Thyroid gland (tissue), 4 donors: ENCODE data around the gene EXOSC9. TPM values are rescaled to one million over a fixed set of nuclear protein-coding genes. Genes with fewer than 3 reads are reported as not detected.

Source experiments
- DNase-seq, 2 donors: peaks; one replicate each; pipeline ENCODE4 v3.0.0-alpha.2; 2019
- H3K27ac ChIP-seq, 3 donors: fragments of 200-600 bp; sonication (generic); 1 replicate in 2 of 3; 2 replicates in 1 of 3; pipeline ENCODE4 v1.5.1; 2016 to 2019; ENCODE audit warnings: mild to moderate bottlenecking in 1 of 3, moderate library complexity in 1 of 3
- H3K27me3 ChIP-seq: fragments of 200-600 bp; sonication (generic); one replicate; pipeline ENCODE4 v1.5.1; 2019
- H3K36me3 ChIP-seq, 2 donors: fragments of 200-600 bp; sonication (generic); one replicate each; pipeline ENCODE4 v1.5.1; 2016 to 2019
- H3K4me1 ChIP-seq, 2 donors: fragments of 200-600 bp; sonication (generic); one replicate each; pipeline ENCODE4 v1.5.1; 2017 to 2019
- H3K4me3 ChIP-seq, 3 donors: fragments of 200-600 bp; sonication (generic); replicated peaks in 1 of 3; 1 replicate in 2 of 3; 2 replicates in 1 of 3; pipeline ENCODE4 v1.5.1; 2016; ENCODE audit warnings: mild to moderate bottlenecking in 1 of 3
- H3K9me3 ChIP-seq: fragments of 200-600 bp; sonication (generic); one replicate; pipeline ENCODE4 v1.5.1; 2017
- CTCF ChIP-seq, 6 experiments: fragments of 200-600 bp in 3 of 6; fragments of 450-650 bp in 3 of 6; sonication (generic) in 3 of 6; IDR thresholded peaks; one replicate each; pipeline ENCODE4 v1.5.1; 2016 to 2019; ENCODE audit warnings: antibody characterized with exemption in 6 of 6, mild to moderate bottlenecking in 2 of 6, inconsistent platforms in 1 of 6, moderate library complexity in 1 of 6
- POLR2A ChIP-seq, 2 donors: fragments of 450-650 bp; IDR thresholded peaks; one replicate each; pipeline ENCODE4 v1.6.1; 2017; ENCODE audit warnings: antibody characterized with exemption in 2 of 2, mild to moderate bottlenecking in 2 of 2, moderate library complexity in 1 of 2
- WGBS, 2 donors: methylation state at CpG; one replicate each; pipeline ENCODE4 v1.1.5; 2017; 5-methylcytosine and 5-hydroxymethylcytosine counted together
- intact Hi-C: fragments of 100-400 bp; cut with DNase I; formaldehyde crosslinking; loops from one replicate; pipeline ENCODE4 v1.15.1; 2023
- total RNA-seq, 4 donors: library from RNA; depleted of rRNA; stranded (reverse); fragments of >200 nt; gene quantifications; one replicate each; pipeline ENCODE4 v1.2.3, GENCODE V29; 2016

EXOSC9 gene
- total RNA-seq, 4 donors from 2014 or later, result 9.6 to 21.0 (median 15.6) TPM

GRCh38 chr4:121792966-121793365 lies 8.2 kb upstream of the EXOSC9 start:
- no peaks in the 10 kb centered on the region for H3K9me3 ChIP-seq
- H3K4me1 ChIP-seq, result no peaks in the 10 kb centered on the region
- no peak for TF ChIP-seq CTCF (IDR thresholded peaks at IDR 0.05)
- no peak for TF ChIP-seq POLR2A (IDR thresholded peaks at IDR 0.05)
- H3K27ac ChIP-seq, result no peak overlapping the region
- no peak for DNase-seq
- no peaks in the 10 kb centered on the region for H3K36me3 ChIP-seq
- intact Hi-C loops, result no loop called here
- WGBS, 2 donors, result 73 to 77% methylated on average over 2 of the region's 2 CpGs
- H3K4me3 ChIP-seq, result no peak overlapping the region
- no peaks in the 10 kb centered on the region for H3K27me3 ChIP-seq

GRCh38 chr4:121794505-121795188 lies 6.5 kb upstream of the EXOSC9 start:
- H3K4me1 ChIP-seq, result no peaks in the 10 kb centered on the region
- no peak overlapping the region for H3K4me3 ChIP-seq
- 66 to 76% methylated on average over 5 of the region's 5 CpGs for WGBS, 2 donors
- no peaks in the 10 kb centered on the region for H3K9me3 ChIP-seq
- no peaks in the 10 kb centered on the region for H3K36me3 ChIP-seq
- DNase-seq, result no peak
- no peaks in the 10 kb centered on the region for H3K27me3 ChIP-seq
- TF ChIP-seq POLR2A (IDR thresholded peaks at IDR 0.05) (no peak), CTCF (IDR thresholded peaks at IDR 0.05) (no peak)
- intact Hi-C loops, result no loop called here
- H3K27ac ChIP-seq, result no peak overlapping the region

GRCh38 chr4:121796283-121796682 lies 4.8 kb upstream of the EXOSC9 start:
- no peaks in the 10 kb centered on the region for H3K36me3 ChIP-seq
- intact Hi-C loops, result no loop called here
- H3K27ac ChIP-seq, result no peak overlapping the region
- H3K9me3 ChIP-seq, result no peaks in the 10 kb centered on the region
- no peaks in the 10 kb centered on the region for H3K27me3 ChIP-seq
- TF ChIP-seq POLR2A (IDR thresholded peaks at IDR 0.05) (no peak), CTCF (IDR thresholded peaks at IDR 0.05) (no peak)
- peaks cover 0 to 3% of the 10 kb centered on the region in 2 donors for H3K4me1 ChIP-seq
- H3K4me3 ChIP-seq, result no peak overlapping the region
- DNase-seq, result no peak

GRCh38 chr4:121799208-121799823 lies 1.8 kb upstream of the EXOSC9 start:
- H3K36me3 ChIP-seq, result peaks cover 12 to 14% of the 10 kb centered on the region in 2 donors
- H3K27me3 ChIP-seq, result no peaks in the 10 kb centered on the region
- DNase-seq, result no peak
- 80 to 90% methylated on average over 2 of the region's 2 CpGs for WGBS, 2 donors
- no peak overlapping the region for H3K27ac ChIP-seq
- intact Hi-C loops, result no loop called here
- no peak overlapping the region for H3K4me3 ChIP-seq
- peaks cover 0 to 6% of the 10 kb centered on the region in 2 donors for H3K4me1 ChIP-seq
- H3K9me3 ChIP-seq, result no peaks in the 10 kb centered on the region
- TF ChIP-seq CTCF (IDR thresholded peaks at IDR 0.05) (no peak), POLR2A (IDR thresholded peaks at IDR 0.05) (no peak)

GRCh38 chr4:121799867-121800501 lies 1.1 kb upstream of the EXOSC9 start:
- no peaks in the 10 kb centered on the region for H3K27me3 ChIP-seq
- H3K27ac ChIP-seq, result no peak overlapping the region
- TF ChIP-seq POLR2A (IDR thresholded peaks at IDR 0.05) (no peak), CTCF (IDR thresholded peaks at IDR 0.05) (no peak)
- H3K36me3 ChIP-seq, result peaks cover 18 to 21% of the 10 kb centered on the region in 2 donors
- intact Hi-C loops, result no loop called here
- no peak overlapping the region for H3K4me3 ChIP-seq
- no peak for DNase-seq
- peaks cover 0 to 6% of the 10 kb centered on the region in 2 donors for H3K4me1 ChIP-seq
- no peaks in the 10 kb centered on the region for H3K9me3 ChIP-seq
- 93 to 94% methylated on average over 3 of the region's 3 CpGs for WGBS, 2 donors
